Hepatocyte (in vitro differentiated cells): ENCODE data around the gene ZNF628. TPM values are rescaled to one million over a fixed set of nuclear protein-coding genes. Genes with fewer than 3 reads are reported as not detected.

Experiments used
- DNase-seq: peaks from one replicate; pipeline ENCODE4 v3.0.0-alpha.2; 2016; ENCODE audit warnings: low spot score
- H2AFZ ChIP-seq: fragments of 200-600 bp; sonication (generic); 2 replicates; pipeline ENCODE4 v1.6.0; 2016; ENCODE audit warnings: antibody characterized with exemption, mild to moderate bottlenecking
- H3K27ac ChIP-seq: fragments of 200-600 bp; sonication (generic); 2 replicates; pipeline ENCODE4 v1.5.1; 2016; ENCODE audit warnings: mild to moderate bottlenecking
- H3K27me3 ChIP-seq: fragments of 200-600 bp; sonication (generic); 2 replicates; pipeline ENCODE4 v1.6.1; 2016
- H3K36me3 ChIP-seq: fragments of 200-600 bp; sonication (generic); replicated peaks from 2 replicates; pipeline ENCODE4 v1.5.1; 2016; ENCODE audit warnings: low read depth; ENCODE audit not compliant: insufficient read depth
- H3K4me1 ChIP-seq: fragments of 200-600 bp; sonication (generic); 2 replicates; pipeline ENCODE4 v1.5.1; 2016; ENCODE audit warnings: mild to moderate bottlenecking, moderate library complexity; ENCODE audit not compliant: insufficient read depth
- H3K4me2 ChIP-seq: fragments of 200-600 bp; sonication (generic); 2 replicates; pipeline ENCODE4 v1.6.0; 2016
- H3K4me3 ChIP-seq: fragments of 200-600 bp; sonication (generic); 2 replicates; pipeline ENCODE4 v1.5.1; 2016; ENCODE audit warnings: mild to moderate bottlenecking
- H3K79me2 ChIP-seq: fragments of 200-600 bp; sonication (generic); 2 replicates; pipeline ENCODE4 v1.6.0; 2017; ENCODE audit warnings: mild to moderate bottlenecking
- H3K9me2 ChIP-seq: fragments of 200-600 bp; sonication (generic); replicated peaks from 2 replicates; pipeline ENCODE4 v1.6.0; 2017; ENCODE audit warnings: mild to moderate bottlenecking; ENCODE audit not compliant: insufficient read depth
- H3K9me3 ChIP-seq: fragments of 200-600 bp; sonication (generic); 2 replicates; pipeline ENCODE4 v1.5.1; 2016; ENCODE audit warnings: low read depth, mild to moderate bottlenecking
- H4K20me1 ChIP-seq: fragments of 200-600 bp; sonication (generic); 2 replicates; pipeline ENCODE4 v1.6.0; 2016; ENCODE audit warnings: mild to moderate bottlenecking; ENCODE audit not compliant: insufficient read depth, poor library complexity, severe bottlenecking
- EZH2 ChIP-seq: fragments of 200-600 bp; sonication (generic); IDR thresholded peaks from 2 replicates; pipeline ENCODE4 v1.6.1; 2016; ENCODE audit warnings: antibody characterized with exemption, mild to moderate bottlenecking, borderline replicate concordance
- EZH2phosphoT487 ChIP-seq: fragments of 200-600 bp; sonication (generic); IDR thresholded peaks from one replicate; pipeline ENCODE4 v1.6.1; 2018; ENCODE audit warnings: antibody characterized with exemption, mild to moderate bottlenecking, low read depth, moderate library complexity; ENCODE audit not compliant: unreplicated experiment, severe bottlenecking
- WGBS: methylation state at CpG from one replicate; pipeline ENCODE4 v1.1.6; 2016; ENCODE audit warnings: low lambda C conversion rate; ENCODE audit errors: missing lambda C conversion rate; 5-methylcytosine and 5-hydroxymethylcytosine counted together
- polyA plus RNA-seq: library from polyadenylated mRNA; unstranded; fragments of >200 nt; fragmentation: Nextera tagmentation; extraction: Ambion mirVana; gene quantifications from 2 replicates; pipeline ENCODE4 v1.2.1, GENCODE V29; 2016
- total RNA-seq: library from RNA; depleted of rRNA; stranded (reverse); fragments of >200 nt; gene quantifications from 2 replicates; pipeline ENCODE4 v1.2.3, GENCODE V29; 2014
- TF ChIP-seq, protein P1 (sequence below): fragments of 200-600 bp; sonication (generic); IDR thresholded peaks from 2 replicates; pipeline ENCODE4 v1.5.1; 2016; ENCODE audit warnings: antibody characterized with exemption, mild to moderate bottlenecking; ENCODE audit not compliant: poor library complexity

Gene ZNF628
- total and polyA plus RNA-seq, 2 experiments from 2014 or later: 1.2 to 4.7 TPM

DNA sequence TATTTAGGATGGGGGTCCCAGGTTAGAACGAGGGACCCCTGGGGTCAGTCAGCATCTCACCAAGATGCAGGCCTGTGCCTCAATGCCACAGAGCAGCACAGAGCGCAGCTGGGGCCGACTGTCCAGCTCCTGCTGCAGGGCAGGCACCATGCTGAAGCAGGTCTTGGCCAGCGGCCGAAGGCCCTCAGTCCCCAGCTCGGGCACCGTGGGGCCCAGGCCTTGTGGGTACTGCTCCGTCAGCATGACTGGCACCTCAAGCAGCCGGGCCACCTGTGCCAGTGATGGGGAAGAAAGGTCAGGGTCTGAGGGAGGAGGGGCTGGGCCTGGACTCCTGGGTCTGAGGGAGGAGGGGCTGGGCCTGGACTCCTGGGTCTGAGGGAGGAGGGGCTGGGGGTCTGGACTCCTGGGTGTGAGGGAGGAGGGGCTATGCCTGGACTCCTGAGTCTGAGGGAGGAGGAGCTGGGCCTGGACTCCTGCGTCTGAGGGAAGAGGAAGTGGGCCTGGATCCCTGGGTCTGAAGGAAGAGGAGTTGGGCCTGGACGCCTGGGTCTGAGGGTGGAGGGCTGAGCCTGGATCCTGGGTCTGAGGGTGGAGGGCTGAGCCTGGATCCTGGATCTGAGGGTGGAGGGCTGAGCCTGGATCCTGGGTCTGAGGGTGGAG lies 20.7 kb upstream of the ZNF628 start:
- no peaks in the 10 kb centered on the region for H3K36me3 ChIP-seq
- H4K20me1 ChIP-seq: peaks cover 7% of the 10 kb centered on the region
- H3K27ac ChIP-seq: no peak overlapping the region
- no peaks in the 10 kb centered on the region for H3K9me3 ChIP-seq
- WGBS: 87% methylated on average over 10 of the region's 11 CpGs
- DNase-seq: no peak
- H3K4me3 ChIP-seq: no peak overlapping the region
- peaks cover 15% of the 10 kb centered on the region for H3K4me1 ChIP-seq
- peaks cover 16% of the 10 kb centered on the region for H3K27me3 ChIP-seq
- TF ChIP-seq, protein P1, sequence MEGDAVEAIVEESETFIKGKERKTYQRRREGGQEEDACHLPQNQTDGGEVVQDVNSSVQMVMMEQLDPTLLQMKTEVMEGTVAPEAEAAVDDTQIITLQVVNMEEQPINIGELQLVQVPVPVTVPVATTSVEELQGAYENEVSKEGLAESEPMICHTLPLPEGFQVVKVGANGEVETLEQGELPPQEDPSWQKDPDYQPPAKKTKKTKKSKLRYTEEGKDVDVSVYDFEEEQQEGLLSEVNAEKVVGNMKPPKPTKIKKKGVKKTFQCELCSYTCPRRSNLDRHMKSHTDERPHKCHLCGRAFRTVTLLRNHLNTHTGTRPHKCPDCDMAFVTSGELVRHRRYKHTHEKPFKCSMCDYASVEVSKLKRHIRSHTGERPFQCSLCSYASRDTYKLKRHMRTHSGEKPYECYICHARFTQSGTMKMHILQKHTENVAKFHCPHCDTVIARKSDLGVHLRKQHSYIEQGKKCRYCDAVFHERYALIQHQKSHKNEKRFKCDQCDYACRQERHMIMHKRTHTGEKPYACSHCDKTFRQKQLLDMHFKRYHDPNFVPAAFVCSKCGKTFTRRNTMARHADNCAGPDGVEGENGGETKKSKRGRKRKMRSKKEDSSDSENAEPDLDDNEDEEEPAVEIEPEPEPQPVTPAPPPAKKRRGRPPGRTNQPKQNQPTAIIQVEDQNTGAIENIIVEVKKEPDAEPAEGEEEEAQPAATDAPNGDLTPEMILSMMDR: no peak
- peaks cover 11% of the 10 kb centered on the region for H3K79me2 ChIP-seq
- H3K9me2 ChIP-seq: no peaks in the 10 kb centered on the region
- no peak overlapping the region for H2AFZ ChIP-seq
- H3K4me2 ChIP-seq: no peak overlapping the region

DNA sequence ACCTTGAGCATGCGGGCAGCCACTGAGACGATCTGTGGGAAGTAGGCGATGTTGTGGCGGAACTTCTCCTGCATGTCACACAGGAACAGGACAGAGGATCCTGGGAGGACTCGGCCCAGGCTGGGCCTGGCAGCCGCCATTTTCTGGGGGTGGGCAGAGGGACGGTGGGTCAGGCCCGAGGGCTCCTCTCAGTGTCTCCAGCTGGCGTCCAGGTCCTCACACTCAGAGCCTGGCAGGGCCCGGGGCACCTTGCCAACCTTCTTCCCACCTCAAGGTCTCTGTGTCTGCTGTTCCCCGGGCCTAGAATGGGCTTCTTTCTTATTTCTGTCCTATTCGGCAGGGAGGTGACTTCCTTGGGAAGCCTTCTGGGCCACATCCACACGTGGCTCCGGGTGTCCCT lies 20.1 kb upstream of the ZNF628 start:
- H3K4me2 ChIP-seq: no peak overlapping the region
- no peaks in the 10 kb centered on the region for H3K9me3 ChIP-seq
- H3K79me2 ChIP-seq: peaks cover 11% of the 10 kb centered on the region
- WGBS: 96% methylated on average over 13 of the region's 14 CpGs
- H3K36me3 ChIP-seq: no peaks in the 10 kb centered on the region
- H4K20me1 ChIP-seq: peaks cover 7% of the 10 kb centered on the region
- no peak for TF ChIP-seq EZH2
- TF ChIP-seq, protein P1: no peak
- no peak for TF ChIP-seq EZH2phosphoT487
- no peak overlapping the region for H3K27ac ChIP-seq
- H3K27me3 ChIP-seq: peaks cover 14% of the 10 kb centered on the region
- peaks cover 15% of the 10 kb centered on the region for H3K4me1 ChIP-seq
- H3K4me3 ChIP-seq: no peak overlapping the region
- H2AFZ ChIP-seq: no peak overlapping the region
- H3K9me2 ChIP-seq: no peaks in the 10 kb centered on the region
- no peak for DNase-seq

DNA sequence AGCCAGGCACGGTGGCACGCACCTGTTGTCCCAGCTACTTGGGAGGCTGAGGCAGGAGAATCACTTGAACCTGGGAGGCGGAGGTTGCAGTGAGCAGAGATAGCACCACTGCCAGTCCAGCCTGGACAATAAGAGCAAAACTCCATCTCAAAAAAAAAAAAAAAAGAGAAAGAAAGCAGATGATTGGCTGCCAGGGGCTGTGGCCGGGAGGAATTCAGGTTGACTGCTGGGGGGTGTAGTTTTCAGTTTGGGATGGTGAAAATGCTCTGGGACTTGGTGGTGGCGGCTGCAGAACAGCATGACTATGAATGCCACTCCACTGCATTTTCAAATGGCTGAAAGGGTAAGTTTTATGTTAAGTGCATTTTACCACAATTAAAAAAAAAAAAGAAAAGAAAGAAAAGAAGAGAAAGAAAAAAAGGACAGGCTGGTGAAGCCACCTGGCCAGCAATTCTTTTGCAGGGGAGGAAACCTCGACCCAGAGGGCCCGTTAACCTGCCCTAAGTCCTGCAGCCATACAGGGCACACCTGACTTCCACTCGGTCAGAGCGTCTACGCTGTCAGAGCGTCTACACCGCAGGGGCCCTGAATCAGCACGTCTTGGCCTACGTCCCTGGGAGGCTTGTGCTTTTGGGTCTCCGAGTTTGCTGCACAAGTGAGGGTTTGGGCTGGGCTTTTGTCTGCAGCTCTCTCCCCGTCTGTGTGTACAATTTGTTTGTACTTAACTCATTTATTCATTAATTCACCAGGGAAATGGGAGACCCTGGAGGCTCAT lies 18.5 kb upstream of the ZNF628 start:
- Histone ChIP-seq H4K20me1 (peaks cover 7% of the 10 kb centered on the region), H3K9me3 (no peaks in the 10 kb centered on the region), H3K79me2 (peaks cover 11% of the 10 kb centered on the region), H3K4me3 (no peak overlapping the region), H3K4me2 (no peak overlapping the region), H3K27me3 (peaks cover 2% of the 10 kb centered on the region), H3K36me3 (no peaks in the 10 kb centered on the region), H3K9me2 (no peaks in the 10 kb centered on the region), H3K27ac (no peak overlapping the region), H2AFZ (no peak overlapping the region), H3K4me1 (peaks cover 4% of the 10 kb centered on the region)
- TF ChIP-seq, protein P1: no peak
- TF ChIP-seq EZH2phosphoT487 (no peak), EZH2 (no peak)
- 89% methylated on average over 16 of the region's 16 CpGs for WGBS
- DNase-seq: no peak
